Mucosa of descending colon (tissue), 3 donors: ENCODE data around the gene NOP53. TPM values are rescaled to one million over a fixed set of nuclear protein-coding genes. Genes with fewer than 3 reads are reported as not detected.
"Not testable (repeated sequence)": the region's sequence is repeated elsewhere in the genome, so short reads cannot be mapped to it uniquely, and the experiment has no call there.

Experiments
- ATAC-seq: fragments of 200-7000 bp; cut with Tn5 transposase; one replicate; pipeline ENCODE4 v1.9.1; 2020; ENCODE audit warnings: mild to moderate bottlenecking, moderate library complexity
- DNase-seq, 3 donors: peaks; one replicate each; pipeline ENCODE4 v3.0.0-alpha.2; 2020
- H3K36me3 ChIP-seq: fragments of 200-600 bp; one replicate; pipeline ENCODE4 v1.8.0; 2021; ENCODE audit warnings: low read depth, mild to moderate bottlenecking
- H3K4me1 ChIP-seq: fragments of 200-600 bp; one replicate; pipeline ENCODE4 v1.8.0; 2021; ENCODE audit warnings: low read depth, mild to moderate bottlenecking
- H3K4me3 ChIP-seq: fragments of 200-600 bp; one replicate; pipeline ENCODE4 v1.8.0; 2021; ENCODE audit warnings: mild to moderate bottlenecking
- H3K9me3 ChIP-seq: fragments of 200-600 bp; one replicate; pipeline ENCODE4 v1.8.0; 2021; ENCODE audit warnings: mild to moderate bottlenecking
- CTCF ChIP-seq: fragments of 200-600 bp; IDR thresholded peaks from one replicate; pipeline ENCODE4 v1.8.0; 2022; ENCODE audit warnings: antibody characterized with exemption, mild to moderate bottlenecking
- intact Hi-C, 2 donors: fragments of 100-400 bp; cut with DNase I in 1 of 2; cut with micrococcal nuclease in 1 of 2; formaldehyde crosslinking; loops; one replicate each; pipeline versions ENCODE4 v1.11.0 to v1.11.1; 2022; cut with DNase I, micrococcal nuclease
- total RNA-seq, 3 donors: library from RNA; stranded (reverse); fragmentation: NEBNext Ultra II Directional in 2 of 3; extraction: Animal tissue kit (Norgen Biotek cat#: 25700) in 2 of 3; gene quantifications; one replicate each; pipeline versions ENCODE4 v1.2.1 to v1.2.4, GENCODE V29; 2021 to 2023
- donor health status: DM: no; HTN: no; CAD: no; lungs with moderate emphysema.
- donor health status: DM: no; HTN: no; CAD: no.
- donor health status: DM: no; HTN: yes; CAD: no.

NOP53 gene
- total RNA-seq, 3 donors from 2014 or later: 237 to 391 (median 284) TPM

- Histone ChIP-seq H3K4me1 (peaks cover 32% of the 10 kb centered on the region), H3K4me3 (no peak overlapping the region), H3K9me3 (no peaks in the 10 kb centered on the region), H3K36me3 (peaks cover 6% of the 10 kb centered on the region)
- DNase-seq (no peak), ATAC-seq (no peak)
- intact Hi-C loops: loop anchor here in 1 of 2 donors (10.0 kb wide), 1 partner anchor 65 kb away; the partner anchor contains the start of gene EHD2
- TF ChIP-seq CTCF: no peak
These were observed 34.8 kb downstream of the NOP53 start for GRCh38 chr19:47780215-47780551.

GRCh38 chr19:47781590-47782262 lies 36.4 kb downstream of the NOP53 start:
- DNase-seq: peak in 1 of 3 donors; percentile 47
- ATAC-seq: no peak
- TF ChIP-seq CTCF: no peak
- H3K9me3 ChIP-seq: no peaks in the 10 kb centered on the region
- peaks cover 32% of the 10 kb centered on the region for H3K4me1 ChIP-seq
- intact Hi-C loops: loop anchor here in 1 of 2 donors (10.0 kb wide), 1 partner anchor 67 kb away; the partner anchor contains the start of gene EHD2
- peaks cover 9% of the 10 kb centered on the region for H3K36me3 ChIP-seq
- H3K4me3 ChIP-seq: no peak overlapping the region

GRCh38 chr19:47786566-47786965 lies 41.2 kb downstream of the NOP53 start:
- Histone ChIP-seq H3K4me1 (no peaks in the 10 kb centered on the region), H3K4me3 (no peak overlapping the region), H3K9me3 (no peaks in the 10 kb centered on the region), H3K36me3 (peaks cover 9% of the 10 kb centered on the region)
- ATAC-seq (no peak), DNase-seq (no peak)
- no peak for TF ChIP-seq CTCF
- intact Hi-C loops: loop anchor here in 1 of 2 donors (10.0 kb wide), 1 partner anchor 72 kb away; the partner anchor contains the start of gene EHD2

GRCh38 chr19:47787307-47787706 lies 42.0 kb downstream of the NOP53 start:
- H3K9me3 ChIP-seq, H3K4me3 ChIP-seq, DNase-seq, ATAC-seq, H3K4me1 ChIP-seq, H3K36me3 ChIP-seq: not testable (repeated sequence)
- intact Hi-C loops: loop anchor here in 1 of 2 donors (10.0 kb wide), 1 partner anchor 73 kb away; the partner anchor contains the start of gene EHD2

GRCh38 chr19:47789811-47790210 lies 44.5 kb downstream of the NOP53 start:
- not testable (repeated sequence) for H3K4me3 ChIP-seq, H3K4me1 ChIP-seq, DNase-seq, ATAC-seq, H3K9me3 ChIP-seq, H3K36me3 ChIP-seq
- intact Hi-C loops: loop anchor here in 1 of 2 donors (10.0 kb wide), 1 partner anchor 75 kb away; the partner anchor contains the start of gene EHD2

- ATAC-seq (peak; percentile 79), DNase-seq (peak; percentile 76 to 90 (median 85))
- TF ChIP-seq CTCF: peak; percentile 80
- intact Hi-C loops: no loop called here
- Histone ChIP-seq H3K4me1 (no peaks in the 10 kb centered on the region), H3K4me3 (no peak overlapping the region), H3K36me3 (peaks cover under 1% of the 10 kb centered on the region), H3K9me3 (no peaks in the 10 kb centered on the region)
These were observed 45.1 kb downstream of the NOP53 start for GRCh38 chr19:47790398-47790814.
